Embryonic facial prominence (tissue), 1 donor: ENCODE results near the gene CD34.
A peak's percentile ranks its signal among the peaks of the same experiment; 100 is the strongest.
"Not testable (repeated sequence)": the region's sequence is repeated elsewhere in the genome, so short reads cannot be mapped to it uniquely, and the experiment has no call there.

Source experiments
- DNase-seq: peaks from one replicate; pipeline ENCODE4 v3.0.0-alpha.2; 2016; ENCODE audit errors: extremely low spot score

Gene CD34

GRCh38 chr1:207933205-207933800, 22.4 kb upstream of the CD34 start:
- DNase-seq: no peak

- no peak for DNase-seq
These were observed 16.1 kb upstream of the CD34 start for GRCh38 chr1:207926984-207927383.

GRCh38 chr1:207925969-207926368, 15.0 kb upstream of the CD34 start:
- DNase-seq: not testable (repeated sequence)

DNA sequence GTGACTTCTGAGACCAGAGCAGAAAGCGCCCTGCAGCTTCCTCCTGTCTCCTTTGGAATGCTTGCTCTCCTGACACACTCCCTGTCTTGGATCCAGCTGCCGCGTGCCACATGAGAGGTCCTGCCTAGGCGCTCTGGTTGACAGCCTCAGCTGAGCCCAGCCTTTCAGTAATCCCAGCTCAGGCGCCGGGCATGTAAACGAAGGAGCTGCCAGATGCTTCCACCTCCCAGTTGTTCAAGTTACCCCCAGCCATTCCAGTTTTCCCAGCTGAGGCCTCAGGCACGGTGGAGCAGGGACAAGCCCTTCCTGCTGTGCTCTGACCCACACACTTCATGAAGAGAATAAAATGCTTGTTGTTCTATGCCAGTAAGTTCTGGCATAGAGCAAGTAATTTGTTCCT, 14.3 kb upstream of the CD34 start:
- peak; percentile 42 for DNase-seq

- DNase-seq: no peak
These were observed 12.6 kb upstream of the CD34 start for GRCh38 chr1:207923561-207923960.

GRCh38 chr1:207923121-207923520, 12.2 kb upstream of the CD34 start:
- DNase-seq: no peak

GRCh38 chr1:207922554-207922953, 11.6 kb upstream of the CD34 start:
- no peak for DNase-seq

- no peak for DNase-seq
These were observed 10.4 kb upstream of the CD34 start for GRCh38 chr1:207921321-207921720.

DNA sequence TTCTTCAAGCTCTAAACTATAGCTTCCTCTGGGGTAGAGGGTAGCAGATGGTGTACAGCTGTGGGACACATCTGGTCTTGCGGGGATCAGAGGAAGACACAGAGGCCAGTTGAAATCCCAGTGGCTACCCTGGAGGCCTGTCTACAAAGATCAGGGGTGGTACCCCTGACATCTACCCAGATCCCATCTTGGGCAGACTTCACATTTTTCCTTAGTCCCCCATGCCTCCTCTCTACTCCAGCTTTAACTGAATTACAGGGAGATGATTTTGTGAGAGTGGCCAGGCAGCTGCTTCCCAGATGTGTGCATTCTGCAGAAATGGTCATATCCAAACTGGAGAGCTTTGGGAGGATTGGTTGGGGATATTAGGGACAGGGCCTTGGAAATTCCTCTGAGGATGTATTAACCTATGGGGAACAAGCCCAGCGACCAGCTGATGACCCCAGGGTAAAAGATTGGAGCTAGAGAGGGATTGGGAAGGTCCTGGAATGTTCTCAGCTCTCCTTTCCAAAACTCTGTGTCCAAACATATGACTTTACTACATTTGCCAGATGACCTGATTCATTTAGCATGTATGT, 9.6 kb upstream of the CD34 start:
- no peak for DNase-seq

GRCh38 chr1:207919523-207920170, 8.7 kb upstream of the CD34 start:
- DNase-seq: peak; percentile 43

DNA sequence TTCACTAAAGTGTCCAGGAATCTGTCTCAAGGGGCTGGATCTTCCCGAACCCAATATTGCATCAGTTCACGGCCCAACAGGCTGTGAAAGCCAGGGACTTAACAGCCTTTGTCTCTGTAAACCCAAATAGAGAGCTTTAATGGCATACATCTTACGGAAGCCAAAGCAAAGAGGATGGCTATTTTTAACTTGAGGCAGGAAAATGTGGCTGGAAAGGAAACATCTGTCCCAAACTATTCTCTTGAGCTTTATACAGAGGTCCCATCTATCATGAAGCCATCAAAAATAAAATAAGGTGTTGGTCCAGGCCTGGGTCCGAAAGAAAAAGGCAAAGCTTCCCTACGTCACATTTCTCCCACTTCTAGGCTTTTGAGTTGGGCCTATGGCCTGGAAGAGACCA, 7.7 kb upstream of the CD34 start:
- no peak for DNase-seq

GRCh38 chr1:207918011-207918410, 7.1 kb upstream of the CD34 start:
- DNase-seq: no peak

DNA sequence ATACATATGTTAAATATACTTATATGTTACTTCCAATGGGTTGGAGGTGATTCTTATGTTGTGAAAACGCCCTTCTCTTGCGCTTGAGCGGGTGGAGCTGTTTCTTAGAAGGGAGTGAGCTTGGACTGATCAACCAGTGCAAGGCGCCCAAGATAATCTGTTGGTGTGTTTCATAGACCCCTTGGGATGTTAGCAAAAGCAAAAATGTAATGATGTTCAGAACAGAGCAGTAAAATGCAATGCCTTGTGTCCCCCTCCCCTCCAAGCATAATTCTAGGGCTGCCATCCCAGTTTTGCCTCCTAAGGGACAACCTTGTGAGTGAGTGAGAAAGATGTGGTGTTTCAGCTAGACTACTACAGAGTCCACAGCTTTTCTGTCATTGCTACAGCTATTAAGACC, 6.2 kb upstream of the CD34 start:
- no peak for DNase-seq

GRCh38 chr1:207913951-207914350, 3.0 kb upstream of the CD34 start:
- no peak for DNase-seq

- no peak for DNase-seq
These were observed 1.2 kb upstream of the CD34 start for GRCh38 chr1:207911856-207912760.

- no peak for DNase-seq
These were observed 1.2 kb downstream of the CD34 start for GRCh38 chr1:207909687-207910086.

GRCh38 chr1:207908107-207908734, 2.7 kb downstream of the CD34 start:
- DNase-seq: no peak

- no peak for DNase-seq
These were observed 6.5 kb downstream of the CD34 start for GRCh38 chr1:207904391-207904790.

- no peak for DNase-seq
These were observed 7.2 kb downstream of the CD34 start for GRCh38 chr1:207903767-207904166.

- no peak for DNase-seq
These were observed 7.9 kb downstream of the CD34 start for GRCh38 chr1:207903053-207903452.

DNA sequence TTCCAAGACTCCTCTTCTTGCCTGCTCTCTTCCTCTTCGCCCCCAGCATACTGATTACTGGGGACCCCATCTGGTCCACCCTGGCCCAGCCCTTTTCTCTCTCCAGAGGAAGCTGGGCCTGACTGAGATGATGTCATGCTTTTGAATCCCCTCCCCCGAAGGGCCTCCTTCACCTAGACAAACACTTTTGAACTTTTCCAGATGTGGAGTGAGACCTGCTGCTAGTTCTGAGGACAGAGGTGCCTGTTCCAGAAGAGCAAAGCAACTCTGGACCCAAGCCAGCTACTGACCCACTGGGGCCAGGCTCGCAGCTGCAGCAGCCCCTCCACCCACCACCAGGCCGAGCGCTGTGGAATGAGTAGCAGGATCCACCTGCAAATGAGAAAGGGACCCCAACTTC, 8.4 kb downstream of the CD34 start:
- no peak for DNase-seq

DNA sequence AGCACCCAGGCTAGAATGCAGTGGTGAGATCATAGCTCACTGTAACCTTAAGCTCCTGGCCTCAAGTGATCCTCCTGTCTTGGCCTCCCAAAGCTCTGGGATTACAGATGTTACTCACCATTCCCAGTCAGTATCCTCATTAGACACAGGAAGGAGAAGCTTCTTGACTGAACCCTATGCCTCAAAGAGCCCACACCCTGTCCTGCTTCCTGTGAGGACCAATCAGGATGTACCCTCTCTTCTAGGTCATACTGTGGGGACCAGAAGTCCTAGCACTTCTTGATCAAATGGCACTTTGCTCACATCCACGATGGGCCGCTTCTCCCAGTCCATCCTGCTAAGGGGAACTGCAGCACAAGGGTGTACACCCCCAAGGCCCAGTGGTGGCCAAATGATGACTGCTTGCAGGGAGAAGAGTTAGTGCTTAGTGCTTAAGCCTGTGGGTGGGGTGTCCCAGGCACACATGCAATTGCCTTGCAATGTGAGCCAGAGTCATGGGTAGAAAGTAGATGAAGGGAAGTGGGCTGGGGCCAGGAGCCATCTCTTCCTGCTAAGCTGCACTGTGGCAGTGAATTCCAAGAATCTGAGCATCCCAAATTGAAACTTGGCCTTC, 9.8 kb downstream of the CD34 start:
- no peak for DNase-seq
